Measurements from ENCODE around the gene OR52I1.

OR52I1 gene

GRCh38 chr11:4559527-4560440 lies 34.1 kb upstream of the OR52I1 start:
- TF ChIP-seq, protein P1, sequence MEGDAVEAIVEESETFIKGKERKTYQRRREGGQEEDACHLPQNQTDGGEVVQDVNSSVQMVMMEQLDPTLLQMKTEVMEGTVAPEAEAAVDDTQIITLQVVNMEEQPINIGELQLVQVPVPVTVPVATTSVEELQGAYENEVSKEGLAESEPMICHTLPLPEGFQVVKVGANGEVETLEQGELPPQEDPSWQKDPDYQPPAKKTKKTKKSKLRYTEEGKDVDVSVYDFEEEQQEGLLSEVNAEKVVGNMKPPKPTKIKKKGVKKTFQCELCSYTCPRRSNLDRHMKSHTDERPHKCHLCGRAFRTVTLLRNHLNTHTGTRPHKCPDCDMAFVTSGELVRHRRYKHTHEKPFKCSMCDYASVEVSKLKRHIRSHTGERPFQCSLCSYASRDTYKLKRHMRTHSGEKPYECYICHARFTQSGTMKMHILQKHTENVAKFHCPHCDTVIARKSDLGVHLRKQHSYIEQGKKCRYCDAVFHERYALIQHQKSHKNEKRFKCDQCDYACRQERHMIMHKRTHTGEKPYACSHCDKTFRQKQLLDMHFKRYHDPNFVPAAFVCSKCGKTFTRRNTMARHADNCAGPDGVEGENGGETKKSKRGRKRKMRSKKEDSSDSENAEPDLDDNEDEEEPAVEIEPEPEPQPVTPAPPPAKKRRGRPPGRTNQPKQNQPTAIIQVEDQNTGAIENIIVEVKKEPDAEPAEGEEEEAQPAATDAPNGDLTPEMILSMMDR (IDR thresholded peaks at IDR 0.05; ENCODE audit: low read depth, low read length): no peak
- no peak overlapping the region for H3K4me3 ChIP-seq (ENCODE audit: low read depth, low read length)
- no peak overlapping the region for H3K27ac ChIP-seq
- no peaks in the 10 kb centered on the region for H3K9me3 ChIP-seq (ENCODE audit: severe bottlenecking)
- peaks cover 68% of the 10 kb centered on the region for H3K27me3 ChIP-seq (ENCODE audit: insufficient read depth, low read depth, severe bottlenecking)
- no peaks in the 10 kb centered on the region for H3K36me3 ChIP-seq
- DNase-seq: no peak

DNA sequence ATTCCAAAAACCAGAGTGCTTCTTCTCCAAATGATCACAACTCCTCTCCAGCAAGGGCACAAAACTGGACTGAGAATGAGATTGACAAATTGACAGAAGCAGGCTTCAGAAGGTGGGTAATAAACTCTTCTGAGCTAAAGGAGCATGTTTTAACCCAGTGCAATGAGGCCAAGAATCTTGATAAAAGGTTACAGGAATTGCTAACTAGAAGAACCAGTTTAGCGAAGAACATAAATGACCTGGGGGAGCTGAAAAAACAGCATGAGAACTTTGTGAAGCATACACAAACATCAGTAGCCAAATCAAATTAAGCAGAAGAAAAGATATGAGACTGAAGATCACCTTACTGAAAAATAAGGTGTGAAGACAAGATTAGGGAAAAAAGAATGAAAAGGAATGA lies 33.4 kb upstream of the OR52I1 start:
- Histone ChIP-seq H3K27ac (no peak overlapping the region), H3K27me3 (ENCODE audit: insufficient read depth, low read depth, severe bottlenecking) (peaks cover 61% of the 10 kb centered on the region), H3K36me3 (no peaks in the 10 kb centered on the region), H3K4me3 (ENCODE audit: low read depth, low read length) (no peak overlapping the region), H3K9me3 (ENCODE audit: severe bottlenecking) (no peaks in the 10 kb centered on the region)
- TF ChIP-seq, protein P1 (IDR thresholded peaks at IDR 0.05; ENCODE audit: low read depth, low read length): no peak
- DNase-seq: no peak

DNA sequence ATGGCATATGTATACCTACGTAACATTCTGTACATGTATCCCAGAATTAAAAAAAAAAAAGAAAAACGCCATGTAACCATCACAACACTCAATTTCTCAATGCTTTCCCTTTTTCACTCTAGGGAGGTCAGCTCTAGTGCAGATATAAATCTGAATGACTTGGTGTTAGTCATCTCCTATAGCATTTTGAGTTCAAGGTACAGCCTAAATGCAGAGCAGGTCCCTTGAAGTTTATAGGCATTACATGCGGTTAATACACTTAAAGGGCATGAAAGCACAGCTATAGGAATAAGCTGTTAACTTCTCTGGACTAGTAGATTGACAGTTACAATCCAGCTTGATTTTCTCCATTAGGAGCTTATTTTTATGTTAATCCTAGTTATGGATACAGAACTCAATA lies 28.5 kb upstream of the OR52I1 start:
- no peak for DNase-seq
- TF ChIP-seq, protein P1 (IDR thresholded peaks at IDR 0.05; ENCODE audit: low read depth, low read length): no peak
- H3K36me3 ChIP-seq: no peaks in the 10 kb centered on the region
- H3K4me3 ChIP-seq (ENCODE audit: low read depth, low read length): no peak overlapping the region
- H3K27me3 ChIP-seq (ENCODE audit: insufficient read depth, low read depth, severe bottlenecking): peaks cover 52% of the 10 kb centered on the region
- no peak overlapping the region for H3K27ac ChIP-seq
- H3K9me3 ChIP-seq (ENCODE audit: severe bottlenecking): no peaks in the 10 kb centered on the region

GRCh38 chr11:4569075-4569474 lies 24.8 kb upstream of the OR52I1 start:
- H3K36me3 ChIP-seq: no peaks in the 10 kb centered on the region
- H3K27ac ChIP-seq: no peak overlapping the region
- H3K4me3 ChIP-seq (ENCODE audit: low read depth, low read length): no peak overlapping the region
- TF ChIP-seq, protein P1 (IDR thresholded peaks at IDR 0.05; ENCODE audit: low read depth, low read length): no peak
- DNase-seq: no peak
- peaks cover 53% of the 10 kb centered on the region for H3K27me3 ChIP-seq (ENCODE audit: insufficient read depth, low read depth, severe bottlenecking)
- H3K9me3 ChIP-seq (ENCODE audit: severe bottlenecking): no peaks in the 10 kb centered on the region

GRCh38 chr11:4576880-4577279 lies 17.0 kb upstream of the OR52I1 start:
- no peaks in the 10 kb centered on the region for H3K36me3 ChIP-seq
- no peak overlapping the region for H3K4me3 ChIP-seq (ENCODE audit: low read depth, low read length)
- no peak overlapping the region for H3K27ac ChIP-seq
- TF ChIP-seq, protein P1 (IDR thresholded peaks at IDR 0.05; ENCODE audit: low read depth, low read length): no peak
- H3K9me3 ChIP-seq (ENCODE audit: severe bottlenecking): peaks cover 3% of the 10 kb centered on the region
- peaks cover 83% of the 10 kb centered on the region for H3K27me3 ChIP-seq (ENCODE audit: insufficient read depth, low read depth, severe bottlenecking)
- DNase-seq: no peak
